Activated CD4-positive, alpha-beta T cell treated with anti-CD3 and anti-CD28 coated beads for 4 hours (primary cell): ENCODE measurements around the gene TMC3.
"Not testable (repeated sequence)": the region's sequence is repeated elsewhere in the genome, so short reads cannot be mapped to it uniquely, and the experiment has no call there.

Source experiments
- DNase-seq, 2 donors: peaks; one replicate each; pipeline ENCODE4 v3.0.0-alpha.2; 2020

Gene TMC3

GRCh38 chr15:81343371-81343770 lies 30.6 kb downstream of the TMC3 start:
- no peak for DNase-seq

GRCh38 chr15:81341351-81341750 lies 32.7 kb downstream of the TMC3 start:
- DNase-seq: no peak

DNA sequence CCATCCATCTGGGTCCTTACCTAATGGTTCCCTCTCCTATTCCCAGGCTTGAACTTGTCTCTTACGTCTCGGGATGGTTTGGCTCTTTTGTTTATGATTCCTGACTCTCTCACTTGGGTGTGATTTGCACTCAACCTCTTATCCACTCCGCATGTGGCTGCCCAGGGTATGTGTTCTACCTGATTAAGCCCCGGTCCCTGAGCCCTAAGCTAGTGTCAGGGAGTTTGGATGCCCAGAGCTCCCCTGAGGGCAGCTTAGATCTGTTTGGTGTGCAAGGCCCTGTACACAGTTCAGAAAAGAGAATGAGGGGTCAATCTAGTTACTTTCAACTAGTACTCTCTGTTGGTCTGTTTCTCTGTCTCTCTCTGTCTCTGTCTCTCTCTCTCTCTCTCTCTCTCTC lies 34.2 kb downstream of the TMC3 start:
- no peak for DNase-seq

DNA sequence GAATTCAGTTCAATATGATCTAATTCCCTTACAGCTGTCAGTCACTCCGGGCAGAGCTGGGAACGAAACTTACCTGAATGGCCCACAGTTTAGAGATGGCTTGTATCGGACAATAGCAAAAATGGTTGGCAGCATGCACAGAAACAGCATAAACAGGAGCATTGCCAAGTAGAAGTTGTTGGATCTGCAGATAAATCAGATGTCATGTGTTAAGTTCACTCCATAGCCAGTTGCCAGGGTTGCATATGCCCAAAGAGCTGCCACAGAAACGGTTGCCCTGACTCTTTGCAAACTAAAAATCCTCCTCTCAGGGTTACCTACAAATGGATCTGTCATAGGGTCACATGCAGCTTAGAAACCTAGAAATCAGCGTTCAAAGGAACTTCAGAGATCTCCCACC lies 34.7 kb downstream of the TMC3 start:
- no peak for DNase-seq

GRCh38 chr15:81338170-81339007 lies 35.6 kb downstream of the TMC3 start:
- DNase-seq: no peak

DNA sequence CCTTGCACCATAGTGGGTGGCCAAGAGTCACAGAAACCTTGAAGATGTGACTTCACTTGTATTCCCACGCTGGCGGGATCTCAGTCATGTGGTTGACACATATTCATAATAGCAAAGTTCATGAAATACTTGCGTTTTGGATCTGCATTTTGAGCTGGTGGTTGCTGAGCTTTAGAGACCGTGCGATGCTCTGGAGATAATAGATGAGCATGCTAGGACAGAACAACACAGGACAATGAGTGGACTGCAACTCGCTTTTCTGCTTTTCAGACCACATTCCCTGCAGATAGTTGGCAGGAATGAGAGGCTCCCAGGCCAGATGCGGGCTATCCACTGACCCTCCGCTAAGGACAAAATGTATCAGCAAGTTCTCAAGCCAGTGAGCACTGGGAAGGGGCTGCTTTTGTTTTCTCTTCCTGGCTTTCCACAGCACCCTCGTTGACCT lies 36.3 kb downstream of the TMC3 start:
- DNase-seq: no peak

DNA sequence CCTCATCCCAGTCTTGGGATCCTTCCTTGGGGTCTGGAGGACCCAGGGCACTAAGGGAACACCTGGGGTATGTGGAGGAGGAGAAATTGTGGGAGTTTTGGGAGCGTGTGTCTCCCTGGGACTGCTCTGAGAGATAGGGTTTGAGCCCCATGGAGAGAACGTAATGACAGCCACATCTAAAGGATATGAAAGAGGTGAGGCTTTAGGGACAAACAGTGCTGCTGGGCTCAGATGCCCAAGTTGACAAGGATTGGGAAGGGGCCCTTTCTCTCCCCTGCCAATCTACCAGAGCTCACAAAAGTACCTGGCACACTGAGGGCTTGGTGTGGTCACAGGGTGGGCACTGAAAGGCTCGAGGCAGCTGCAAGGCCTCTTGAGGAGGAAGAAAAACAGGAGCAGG lies 36.8 kb downstream of the TMC3 start:
- DNase-seq: no peak

DNA sequence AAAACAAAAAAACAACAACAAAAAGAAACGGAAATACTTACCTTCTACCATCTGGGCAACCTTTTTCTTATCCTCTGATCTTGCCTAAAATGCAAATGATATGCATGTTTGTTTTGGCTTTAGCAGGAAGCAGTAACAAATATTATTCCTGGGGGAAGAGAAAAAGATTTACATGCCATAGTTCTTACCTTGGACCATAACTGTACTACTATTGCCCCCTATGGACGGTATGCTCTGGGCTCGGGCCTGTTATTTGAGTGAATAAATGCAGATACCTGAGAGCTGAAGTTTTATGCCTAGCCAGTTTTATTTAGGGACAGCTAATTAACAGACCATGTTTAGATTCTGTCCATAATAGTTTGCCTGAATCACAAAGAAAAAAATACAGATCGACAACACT lies 37.4 kb downstream of the TMC3 start:
- DNase-seq: peak; percentile 26 to 47

- DNase-seq: no peak
These were observed 38.4 kb downstream of the TMC3 start for GRCh38 chr15:81335631-81336030.

DNA sequence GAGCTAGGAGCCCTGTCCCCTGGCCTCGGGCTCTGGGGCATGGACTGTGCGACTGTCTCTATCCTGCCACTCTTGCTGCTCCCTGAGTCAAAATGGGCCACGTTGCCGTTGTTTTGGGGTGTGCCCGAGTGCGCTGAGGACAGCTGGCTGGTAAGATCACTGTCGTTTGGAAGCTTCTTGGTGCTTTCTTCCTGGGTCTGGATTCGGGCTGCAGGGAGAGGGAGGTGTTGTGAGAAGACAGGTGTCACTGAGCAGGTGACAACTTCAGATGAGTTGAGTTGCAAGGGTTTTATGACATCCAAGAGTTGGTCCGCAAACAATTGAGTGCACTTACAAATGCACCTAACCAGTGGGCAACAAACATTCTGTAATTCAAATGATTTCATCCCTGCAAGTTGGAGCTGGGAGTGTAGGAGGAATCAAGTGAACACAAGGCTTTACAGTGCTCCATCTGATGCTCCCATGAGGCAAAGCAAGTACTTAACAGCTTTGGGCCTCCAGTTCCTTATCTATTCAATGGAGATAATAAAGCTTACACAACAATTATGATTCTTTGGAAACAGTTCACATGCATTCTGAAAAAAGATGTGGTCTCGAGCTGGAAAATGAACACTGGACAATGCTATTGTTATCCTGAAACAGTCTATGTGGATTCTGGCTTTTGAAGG lies 39.1 kb downstream of the TMC3 start:
- no peak for DNase-seq

- no peak for DNase-seq
These were observed 40.6 kb downstream of the TMC3 start for GRCh38 chr15:81333363-81333762.

DNA sequence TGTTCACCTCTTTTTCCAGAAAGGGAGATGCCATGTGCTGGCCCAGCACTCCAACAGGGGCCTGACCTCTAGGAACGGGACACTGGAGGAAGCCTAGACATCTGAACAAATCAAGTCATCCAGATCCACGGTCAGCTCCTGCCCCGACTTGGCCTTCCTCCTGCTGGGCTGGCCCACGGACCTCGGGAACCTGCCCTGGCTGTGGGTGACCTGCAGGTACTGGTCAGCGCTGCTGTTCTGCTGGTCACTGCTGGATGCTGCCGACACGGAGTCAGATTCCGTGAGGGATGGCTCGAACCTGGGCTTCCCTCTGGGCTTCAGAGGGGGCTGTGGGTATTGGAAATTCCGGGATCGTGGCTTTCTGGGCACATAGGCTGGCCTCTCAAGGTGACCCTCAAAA lies 41.7 kb downstream of the TMC3 start:
- no peak for DNase-seq

DNA sequence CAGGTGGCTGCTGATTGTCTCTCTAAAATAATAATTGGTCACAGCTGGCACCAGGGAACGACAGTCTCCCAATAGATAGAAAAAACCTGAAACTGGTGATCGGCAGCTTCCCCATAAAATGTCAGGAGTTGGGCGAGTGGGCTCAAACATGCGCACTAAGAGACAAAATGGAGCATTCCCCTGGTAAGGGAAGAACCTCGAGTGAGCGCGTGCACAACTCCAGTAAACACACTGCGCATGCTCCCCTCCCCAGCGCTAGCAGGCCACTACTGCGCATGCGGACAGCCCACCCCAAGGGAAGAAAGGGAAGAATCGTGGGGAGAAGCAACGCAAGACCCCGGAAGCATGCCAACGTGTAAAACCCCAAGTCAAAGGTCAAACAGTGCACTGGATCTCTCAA lies 42.4 kb downstream of the TMC3 start:
- no peak for DNase-seq

GRCh38 chr15:81331141-81331540 lies 42.9 kb downstream of the TMC3 start:
- DNase-seq: not testable (repeated sequence)

DNA sequence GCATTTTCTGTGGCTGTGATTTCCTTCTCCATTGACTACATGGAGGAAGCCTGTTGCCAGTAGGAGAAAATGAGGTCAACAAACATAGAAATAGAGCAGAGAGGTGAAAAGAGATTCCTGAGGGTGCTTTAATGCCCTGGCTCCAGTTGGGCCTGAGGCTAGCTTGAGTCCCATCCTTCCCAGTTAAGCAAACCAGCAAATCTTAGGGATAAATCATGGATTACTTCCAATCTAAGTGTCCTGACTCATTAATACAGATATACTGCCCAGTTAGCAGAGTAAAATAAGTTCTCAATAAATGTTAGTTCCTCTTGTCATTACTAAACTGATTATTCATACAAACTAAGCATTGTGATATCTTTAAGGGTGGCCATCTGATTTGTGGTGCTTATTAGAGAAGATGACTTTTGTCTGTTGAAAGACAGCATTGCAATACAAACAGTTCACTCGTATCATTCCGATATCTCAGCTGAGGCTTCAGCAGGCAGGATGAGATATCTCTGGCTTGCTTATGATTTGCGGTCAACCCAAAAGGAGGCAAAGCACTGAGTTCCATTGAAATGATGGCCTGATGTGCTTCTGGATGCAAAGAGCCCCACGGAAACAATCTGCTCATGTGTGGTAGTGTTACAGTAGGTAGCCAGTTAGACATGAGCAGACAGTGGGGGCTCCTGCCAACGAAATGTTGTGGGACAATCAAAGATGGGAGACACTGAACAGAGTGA lies 43.5 kb downstream of the TMC3 start:
- DNase-seq: no peak

DNA sequence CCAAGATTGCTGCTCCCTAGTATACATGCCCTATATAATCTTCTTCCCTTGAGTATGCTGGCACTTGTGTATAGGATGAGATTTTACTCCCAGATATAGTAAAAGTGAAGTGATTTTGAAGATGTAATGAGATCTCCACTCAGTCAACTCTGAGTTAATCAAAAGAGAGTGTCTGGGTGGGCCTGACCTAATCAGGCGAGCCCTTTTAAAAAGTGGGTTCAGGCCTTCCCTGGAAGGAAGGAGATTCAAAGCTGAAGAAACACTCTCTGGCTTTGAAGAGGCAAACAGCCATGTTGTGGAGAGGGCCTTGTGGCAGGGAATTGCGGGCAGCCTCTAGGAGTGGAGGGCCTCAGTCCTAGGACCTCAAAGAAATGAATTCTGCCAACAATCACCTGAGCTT lies 44.6 kb downstream of the TMC3 start:
- no peak for DNase-seq

DNA sequence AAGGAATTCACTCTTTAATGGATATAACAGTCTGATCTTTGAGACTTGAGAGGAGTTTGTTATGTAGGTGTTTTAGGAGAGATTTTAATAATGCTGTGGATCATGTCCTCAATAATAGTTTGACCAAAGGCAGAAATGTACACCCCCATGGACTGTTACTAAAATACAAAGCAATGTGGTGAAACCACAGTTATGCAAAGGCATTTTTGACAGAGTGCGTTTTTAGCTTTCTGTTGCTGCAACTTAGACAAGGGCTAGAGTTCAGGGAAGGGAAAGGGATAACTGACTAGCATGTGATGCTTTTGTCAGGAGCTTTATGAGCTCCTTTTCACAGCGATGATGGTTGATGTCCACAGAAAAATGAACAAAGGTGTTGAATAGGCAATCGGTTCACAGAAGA lies 46.5 kb downstream of the TMC3 start:
- no peak for DNase-seq

DNA sequence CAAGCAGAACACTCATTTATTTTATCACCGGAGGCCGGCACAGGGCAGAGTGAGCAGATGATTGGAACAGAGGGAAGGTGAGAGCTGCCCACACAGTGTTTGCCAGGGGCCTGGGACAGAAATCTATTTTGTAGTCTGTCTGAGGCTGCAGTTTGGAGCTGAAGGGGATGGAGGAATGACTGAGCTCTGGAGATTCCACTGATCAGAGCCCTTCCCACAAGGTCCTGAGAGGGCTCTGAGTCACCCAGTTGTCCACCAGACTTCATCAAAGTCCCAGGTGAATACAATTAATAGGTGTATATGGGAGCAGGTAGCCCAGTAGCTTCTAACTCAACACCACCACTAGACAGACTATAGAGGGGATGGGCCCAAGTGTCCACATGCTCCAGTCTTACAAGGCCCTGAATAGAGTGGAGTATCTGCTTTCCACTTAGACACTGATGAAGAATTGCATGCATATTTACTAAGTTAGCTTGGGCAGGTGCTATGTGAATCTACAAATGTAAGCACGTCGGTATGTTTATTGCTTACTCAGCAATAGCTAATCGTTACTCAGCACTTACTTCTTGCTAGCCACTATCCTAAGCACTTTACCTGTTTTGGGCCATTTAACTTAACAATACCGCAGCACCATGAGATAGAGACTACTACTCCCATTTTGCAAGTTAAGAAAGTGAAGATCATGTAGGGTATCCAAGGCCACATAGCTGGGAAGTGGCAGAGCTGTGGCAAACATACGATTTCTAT lies 47.4 kb downstream of the TMC3 start:
- no peak for DNase-seq

- DNase-seq: peak; percentile 94 to 96
These were observed 49.8 kb downstream of the TMC3 start, which contains the start of gene STARD5 for GRCh38 chr15:81323944-81324881. Gene STARD5 (minus strand): TSS chr15:81324141. CDS start chr15:81324099, 42 bp downstream.

DNA sequence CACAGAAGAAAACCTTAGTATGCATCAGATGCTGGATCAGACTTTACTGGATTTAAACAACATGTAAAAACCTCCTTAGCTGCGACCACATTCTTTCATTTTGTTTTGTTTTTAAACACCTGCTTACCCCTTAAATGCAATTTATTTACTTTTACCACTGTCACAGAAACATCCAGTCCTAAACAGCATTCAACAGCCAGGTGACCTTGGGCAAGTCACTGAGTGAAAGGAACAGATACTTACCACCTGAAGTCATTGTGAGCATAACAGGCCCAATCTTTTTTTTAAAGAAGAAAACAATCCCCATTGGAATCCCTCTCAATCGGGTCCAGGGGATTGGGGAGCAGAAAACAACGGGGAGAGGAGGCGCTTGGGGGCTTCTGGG lies 50.5 kb downstream of the TMC3 start:
- no peak for DNase-seq

DNA sequence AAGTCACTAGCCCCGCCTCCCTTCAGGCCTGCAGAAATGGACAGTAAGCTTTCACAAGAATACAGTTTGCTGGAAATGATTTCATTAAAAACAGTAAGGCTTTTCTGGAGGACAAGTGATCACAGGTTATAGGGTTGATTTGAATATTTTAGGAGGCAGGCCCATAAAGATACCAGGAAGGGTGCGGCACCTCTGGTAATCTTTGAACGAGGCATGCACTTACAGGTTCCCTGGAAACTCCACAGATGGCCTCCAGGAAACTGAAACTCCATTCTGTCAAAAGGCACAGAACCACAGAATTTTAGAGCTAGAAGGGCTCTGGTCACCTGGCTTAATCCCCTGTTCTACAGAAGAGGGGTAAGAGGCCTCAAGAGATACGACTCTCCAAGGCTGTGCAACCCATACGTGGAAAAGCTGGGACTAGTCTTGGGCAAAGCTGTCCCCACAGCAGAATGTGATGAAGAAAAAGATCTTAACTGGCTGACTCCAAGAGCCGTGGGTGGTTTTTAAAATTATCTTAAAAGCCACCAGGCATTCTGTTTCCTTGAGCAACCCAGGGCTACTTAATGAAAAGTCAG lies 51.2 kb downstream of the TMC3 start:
- DNase-seq: no peak
